NCI-H748 treated with DMSO at 0.1 percent for 48 hours (cell line): Measurements from ENCODE around the gene C6orf120.
"Not testable (repeated sequence)": the region's sequence is repeated elsewhere in the genome, so short reads cannot be mapped to it uniquely, and the experiment has no call there.

ENCODE experiments used
- DNase-seq: peaks from one replicate; lab custom pipeline; 2025; lab: John Stamatoyannopoulos, UW

The C6orf120 gene

GRCh38 chr6:169684056-169684455, 17.9 kb upstream of the C6orf120 start:
- no peak for DNase-seq

- no peak for DNase-seq
Measured at GRCh38 chr6:169685860-169686259, 16.1 kb upstream of the C6orf120 start.

DNA sequence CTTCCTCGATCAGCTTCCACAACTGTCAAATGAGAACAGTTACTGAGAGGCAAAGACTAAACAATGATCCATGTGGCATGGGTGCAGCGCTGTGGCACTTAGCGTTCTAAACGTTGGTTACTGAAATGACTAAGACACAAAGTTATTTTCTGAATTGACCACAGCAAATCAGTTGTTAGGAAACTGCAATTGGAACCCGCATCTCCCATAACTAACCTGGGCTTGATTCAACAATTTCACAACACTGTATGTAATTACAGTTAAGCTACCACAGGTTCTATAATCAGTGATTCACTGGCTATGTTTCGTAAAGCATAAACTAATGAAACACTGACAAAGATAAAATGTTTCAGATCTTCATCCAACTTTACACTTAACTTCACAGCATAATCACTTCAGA, 12.6 kb upstream of the C6orf120 start:
- DNase-seq = no peak

- no peak for DNase-seq
Measured at GRCh38 chr6:169691260-169691659, 10.7 kb upstream of the C6orf120 start.

DNA sequence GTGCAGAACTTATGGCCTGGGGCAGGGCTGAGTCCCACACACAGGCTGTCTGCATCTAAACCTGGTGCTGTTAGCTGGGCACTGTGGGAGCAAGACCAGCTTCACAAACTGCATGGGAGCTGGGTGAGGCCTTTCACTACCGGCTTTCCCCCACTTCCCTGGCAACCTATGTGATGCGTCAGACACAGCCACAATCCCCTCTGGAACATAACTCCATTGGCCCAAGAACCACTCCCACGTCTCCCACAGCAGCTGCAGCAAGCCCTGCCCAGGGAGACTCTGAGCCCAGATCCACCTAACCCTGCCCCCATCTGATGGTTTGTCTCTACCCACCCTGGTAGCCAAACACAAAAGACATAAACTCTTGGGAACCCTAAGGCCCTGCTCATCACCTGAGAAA, 9.4 kb upstream of the C6orf120 start:
- no peak for DNase-seq

GRCh38 chr6:169695131-169695530, 6.8 kb upstream of the C6orf120 start:
- no peak for DNase-seq

DNA sequence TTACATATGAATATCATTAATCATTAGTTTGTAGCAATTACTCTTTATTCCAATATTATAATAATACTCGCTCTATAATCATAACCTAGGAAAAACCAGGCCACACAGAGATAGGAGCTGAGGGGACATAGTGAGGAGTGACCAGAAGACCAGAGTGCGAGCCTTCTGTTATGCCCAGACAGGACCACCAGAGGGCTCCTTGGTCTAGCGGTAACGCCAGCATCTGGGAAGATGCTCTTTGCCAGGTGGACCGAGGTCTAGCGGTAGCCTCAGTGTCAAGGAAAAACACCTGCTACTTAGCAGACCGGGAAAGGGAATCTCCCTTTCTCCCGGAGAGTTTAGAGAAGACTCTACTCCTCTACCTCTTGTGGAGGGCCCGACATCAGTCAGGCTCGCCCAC, 4.8 kb upstream of the C6orf120 start:
- DNase-seq = not testable (repeated sequence)

DNA sequence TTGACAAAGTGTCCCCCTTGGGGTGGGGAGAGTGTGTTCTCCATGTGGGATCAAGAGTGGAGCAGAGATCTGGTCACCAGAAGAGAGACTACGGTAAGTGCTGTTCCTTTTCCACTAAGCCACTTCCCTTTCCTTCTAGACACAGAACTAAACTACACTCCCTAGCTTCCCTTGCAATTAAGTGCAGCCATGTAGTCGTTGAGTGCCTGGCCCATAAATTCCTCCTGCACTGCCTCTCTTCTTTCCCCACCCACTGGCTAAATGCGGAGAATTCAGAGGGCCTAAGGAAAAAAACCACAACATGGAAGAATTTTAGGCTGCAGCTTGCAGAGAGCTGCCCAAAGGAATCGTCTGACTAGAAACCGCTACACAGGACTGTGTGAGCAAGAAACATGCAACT, 1.6 kb upstream of the C6orf120 start:
- no peak for DNase-seq

DNA sequence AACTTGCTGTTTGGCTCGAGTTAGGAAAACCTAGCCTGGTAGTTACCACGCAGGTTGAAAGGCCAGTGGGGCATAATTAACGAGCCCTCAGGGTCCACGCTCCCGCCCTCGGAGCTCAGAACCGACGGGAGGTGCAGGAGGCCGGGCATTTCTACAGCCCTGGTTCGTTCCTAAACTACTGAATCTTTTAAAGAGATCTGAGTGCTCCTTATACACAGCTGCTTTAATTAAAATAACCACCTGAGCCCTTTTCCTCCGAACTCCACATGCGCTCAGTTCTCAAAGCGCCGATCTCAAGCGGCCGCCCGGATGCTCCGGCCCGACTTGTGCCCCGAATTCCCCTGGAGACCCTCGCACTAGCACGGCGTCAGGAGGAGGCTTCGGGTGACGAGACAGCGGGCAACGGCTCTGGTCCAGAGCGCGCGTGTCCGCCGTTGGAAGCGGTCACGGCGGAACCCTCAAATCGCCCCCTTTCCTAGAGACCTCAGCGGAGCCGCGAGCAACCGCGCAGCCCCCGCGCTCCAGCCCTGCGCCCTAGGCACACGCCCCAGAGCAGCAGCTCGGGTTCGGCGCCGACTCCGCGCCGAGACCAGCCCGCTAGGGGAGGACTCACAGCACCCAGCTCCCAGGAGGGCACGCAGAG, 494 bp upstream of the C6orf120 start:
- no peak for DNase-seq

GRCh38 chr6:169702840-169703246, 917 bp downstream of the C6orf120 start:
- DNase-seq = no peak

DNA sequence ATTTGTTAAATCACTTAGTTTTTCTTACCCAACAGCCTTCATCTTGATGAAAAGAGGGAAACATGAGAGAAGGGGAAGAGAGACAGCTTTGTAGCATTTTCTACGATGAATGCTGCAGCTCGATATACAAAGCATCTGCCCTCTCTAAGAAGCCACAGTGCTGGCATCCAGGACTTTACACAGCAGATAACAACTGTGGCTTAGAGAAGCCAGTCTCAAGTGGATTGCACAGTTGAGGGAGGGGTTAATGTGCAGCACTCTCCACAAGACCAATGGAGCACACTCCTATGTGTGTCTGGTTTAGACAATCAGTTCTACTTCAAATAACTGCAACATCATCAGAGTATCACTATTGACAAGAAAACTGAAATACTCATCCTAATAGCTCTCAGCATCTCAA, 5.8 kb downstream of the C6orf120 start:
- no peak for DNase-seq

GRCh38 chr6:169709293-169709692, 7.4 kb downstream of the C6orf120 start:
- DNase-seq = no peak

- no peak for DNase-seq
Measured at GRCh38 chr6:169710009-169710408, 8.1 kb downstream of the C6orf120 start.

GRCh38 chr6:169714178-169714577, 12.3 kb downstream of the C6orf120 start:
- DNase-seq = no peak

- DNase-seq = no peak
Measured at GRCh38 chr6:169714595-169714994, 12.7 kb downstream of the C6orf120 start.

DNA sequence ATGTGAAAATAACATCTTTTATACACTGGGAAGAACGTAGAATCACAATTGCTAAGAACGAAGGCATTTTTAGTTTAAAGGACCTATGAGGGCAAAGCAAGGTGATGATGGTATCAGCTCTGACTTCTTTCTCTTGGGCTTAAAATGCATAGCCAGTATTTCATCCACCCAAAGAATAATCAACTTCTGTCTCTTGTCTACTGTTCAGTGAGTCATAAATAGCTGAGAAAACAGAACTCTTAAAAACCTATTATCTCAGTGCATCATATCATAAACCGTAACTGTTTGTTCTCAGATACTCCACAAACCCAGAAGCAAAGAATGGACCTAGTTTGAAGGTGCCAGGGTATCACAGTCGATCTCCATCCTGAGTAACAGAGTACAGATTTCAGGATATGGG, 17.2 kb downstream of the C6orf120 start:
- DNase-seq = no peak

- no peak for DNase-seq
Measured at GRCh38 chr6:169720207-169720855, 18.4 kb downstream of the C6orf120 start.

- no peak for DNase-seq
Measured at GRCh38 chr6:169722362-169723199, 20.7 kb downstream of the C6orf120 start.

GRCh38 chr6:169723200-169723909, 21.4 kb downstream of the C6orf120 start:
- no peak for DNase-seq

GRCh38 chr6:169723991-169724493, 22.1 kb downstream of the C6orf120 start:
- DNase-seq = no peak

DNA sequence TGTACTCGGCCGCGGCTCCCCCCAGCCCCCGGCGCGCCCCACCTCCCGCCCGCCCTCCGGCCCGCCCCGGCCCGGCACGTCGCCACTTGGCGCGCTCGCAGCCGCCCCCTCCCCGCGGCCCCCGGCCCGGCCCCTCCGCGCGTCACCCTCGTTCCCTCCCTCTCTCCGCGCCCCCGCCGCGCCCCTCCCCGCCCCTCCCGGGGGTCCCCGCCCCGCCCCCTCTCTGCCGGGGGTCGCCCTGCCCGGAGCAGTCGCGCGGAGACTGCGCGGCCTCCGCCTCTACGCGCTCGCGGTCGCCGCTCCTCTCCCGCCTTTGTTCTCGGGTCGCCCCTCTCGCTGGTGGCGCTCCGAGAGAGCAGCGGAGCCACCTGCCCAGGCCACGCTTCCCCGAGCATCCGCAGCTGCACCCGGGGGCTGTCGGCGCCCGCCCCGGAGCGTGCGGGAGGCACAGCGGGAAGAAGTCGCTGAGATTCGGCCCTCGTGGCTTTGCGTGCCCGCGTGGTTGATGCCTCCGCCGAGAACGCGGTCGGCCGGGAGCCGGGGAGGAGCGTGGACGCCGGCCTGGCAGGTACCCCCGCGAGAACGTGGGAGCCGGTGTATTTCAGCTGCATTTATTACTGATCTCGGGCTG, 22.7 kb downstream of the C6orf120 start, which contains the start of gene PHF10:
Gene PHF10, minus strand, starts transcription at position 7 of the 631 bp plus-strand sequence. CDS start 569 bp downstream, outside the sequence.
- DNase-seq = peak; percentile 45
